ENCODE measurements around the gene LIPM. TPM values are rescaled to one million over a fixed set of nuclear protein-coding genes. Genes with fewer than 3 reads are reported as not detected.

LIPM gene
- total RNA-seq, 3 donors from 2014 or later (not counting 1 experiment from before 2014, with no cell fraction given), result not detected

DNA sequence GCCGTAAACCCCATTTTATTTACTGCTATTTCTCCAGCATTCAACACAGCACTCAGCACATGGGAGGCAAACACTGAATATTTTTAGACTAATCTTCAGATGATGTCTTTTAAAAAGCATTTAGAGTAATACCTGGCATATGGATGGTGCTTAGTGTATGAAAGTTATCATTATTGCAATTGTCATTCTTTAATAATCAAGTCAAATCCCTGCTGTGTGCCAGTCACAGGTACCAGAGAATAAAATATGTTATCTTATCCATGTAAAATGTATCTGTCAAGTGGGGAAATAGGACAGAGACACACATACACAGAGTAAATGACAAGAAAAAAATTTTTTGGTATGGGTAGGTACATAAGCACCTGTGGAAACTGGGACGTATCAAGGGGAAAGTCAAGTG is 30.6 kb downstream of the LIPM start:
- no peaks in the 10 kb centered on the region for H3K27me3 Mint-ChIP-seq (ENCODE audit: low read depth in 2 of 2)
- TF ChIP-seq, protein P1, sequence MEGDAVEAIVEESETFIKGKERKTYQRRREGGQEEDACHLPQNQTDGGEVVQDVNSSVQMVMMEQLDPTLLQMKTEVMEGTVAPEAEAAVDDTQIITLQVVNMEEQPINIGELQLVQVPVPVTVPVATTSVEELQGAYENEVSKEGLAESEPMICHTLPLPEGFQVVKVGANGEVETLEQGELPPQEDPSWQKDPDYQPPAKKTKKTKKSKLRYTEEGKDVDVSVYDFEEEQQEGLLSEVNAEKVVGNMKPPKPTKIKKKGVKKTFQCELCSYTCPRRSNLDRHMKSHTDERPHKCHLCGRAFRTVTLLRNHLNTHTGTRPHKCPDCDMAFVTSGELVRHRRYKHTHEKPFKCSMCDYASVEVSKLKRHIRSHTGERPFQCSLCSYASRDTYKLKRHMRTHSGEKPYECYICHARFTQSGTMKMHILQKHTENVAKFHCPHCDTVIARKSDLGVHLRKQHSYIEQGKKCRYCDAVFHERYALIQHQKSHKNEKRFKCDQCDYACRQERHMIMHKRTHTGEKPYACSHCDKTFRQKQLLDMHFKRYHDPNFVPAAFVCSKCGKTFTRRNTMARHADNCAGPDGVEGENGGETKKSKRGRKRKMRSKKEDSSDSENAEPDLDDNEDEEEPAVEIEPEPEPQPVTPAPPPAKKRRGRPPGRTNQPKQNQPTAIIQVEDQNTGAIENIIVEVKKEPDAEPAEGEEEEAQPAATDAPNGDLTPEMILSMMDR (IDR thresholded peaks at IDR 0.05), result no peak
- DNase-seq, result no peak
- no peaks in the 10 kb centered on the region for H3K9me3 Mint-ChIP-seq
- Histone ChIP-seq H3K36me3 (ENCODE audit: control insufficient read depth, insufficient read depth, low read length) (no peaks in the 10 kb centered on the region), H3K27me3 (ENCODE audit: control insufficient read depth, insufficient read depth, low read length) (no peaks in the 10 kb centered on the region), H3K4me3 (ENCODE audit: low read length) (no peak overlapping the region), H3K27ac (ENCODE audit: low read length) (no peak overlapping the region), H3K9me3 (ENCODE audit: control insufficient read depth, insufficient read depth, low read length) (no peaks in the 10 kb centered on the region), H3K4me1 (ENCODE audit: control insufficient read depth, insufficient read depth, low read length) (peaks cover 5% of the 10 kb centered on the region)
- peak overlapping the region; percentile 3 to 77 for H3K27ac Mint-ChIP-seq
- no peak overlapping the region for H3K4me3 Mint-ChIP-seq
- no CpG with 5 or more reads among the region's 2 CpGs for WGBS (ENCODE audit: insufficient coverage)
- intact Hi-C loops (cut with micrococcal nuclease), result no loop called here
- H3K36me3 Mint-ChIP-seq, result no peaks in the 10 kb centered on the region
- ATAC-seq, result no peak
- peaks cover 28 to 35% of the 10 kb centered on the region in 2 donors for H3K4me1 Mint-ChIP-seq

DNA sequence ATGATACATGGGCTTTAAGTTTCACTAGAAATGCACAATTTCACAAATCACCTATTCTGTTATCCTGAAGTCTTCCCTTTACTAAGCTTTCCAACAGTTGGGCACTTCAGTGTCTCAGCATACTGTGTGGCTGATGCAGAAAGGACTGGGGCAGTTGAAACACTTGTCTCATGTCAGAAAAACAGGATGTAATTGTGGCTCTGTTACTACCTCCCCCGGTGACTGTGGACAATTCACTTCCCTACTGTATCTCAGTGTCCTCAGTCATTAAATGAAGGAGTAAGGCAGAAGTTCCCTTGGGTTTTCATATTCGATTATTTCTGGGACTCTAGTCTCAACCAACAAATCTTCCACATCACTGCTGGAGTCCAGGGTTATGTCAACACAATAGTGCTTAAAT is 31.2 kb downstream of the LIPM start:
- H3K27me3 Mint-ChIP-seq (ENCODE audit: low read depth in 2 of 2), result no peaks in the 10 kb centered on the region
- no peaks in the 10 kb centered on the region for H3K36me3 Mint-ChIP-seq
- H3K4me3 ChIP-seq (ENCODE audit: low read length), result no peak overlapping the region
- H3K27me3 ChIP-seq (ENCODE audit: control insufficient read depth, insufficient read depth, low read length), result no peaks in the 10 kb centered on the region
- peaks cover 5% of the 10 kb centered on the region for H3K4me1 ChIP-seq (ENCODE audit: control insufficient read depth, insufficient read depth, low read length)
- H3K27ac Mint-ChIP-seq, result peak overlapping the region; percentile 31 to 77
- H3K4me3 Mint-ChIP-seq, result no peak overlapping the region
- H3K27ac ChIP-seq (ENCODE audit: low read length), result no peak overlapping the region
- H3K4me1 Mint-ChIP-seq, result peaks cover 28 to 30% of the 10 kb centered on the region in 2 donors
- DNase-seq (peak in 1 of 2 donors; percentile 44), ATAC-seq (peak in 1 of 3 donors; percentile 41)
- no peaks in the 10 kb centered on the region for H3K36me3 ChIP-seq (ENCODE audit: control insufficient read depth, insufficient read depth, low read length)
- no peaks in the 10 kb centered on the region for H3K9me3 Mint-ChIP-seq
- intact Hi-C loops (cut with micrococcal nuclease), result loop anchor here (2.0 kb wide), 1 partner anchor 47 kb away; the partner anchor contains the start of gene STAMBPL1
- WGBS (ENCODE audit: insufficient coverage), result 6% methylated on average over 2 of the region's 2 CpGs
- no peaks in the 10 kb centered on the region for H3K9me3 ChIP-seq (ENCODE audit: control insufficient read depth, insufficient read depth, low read length)
- TF ChIP-seq, protein P1 (IDR thresholded peaks at IDR 0.05), result no peak

DNA sequence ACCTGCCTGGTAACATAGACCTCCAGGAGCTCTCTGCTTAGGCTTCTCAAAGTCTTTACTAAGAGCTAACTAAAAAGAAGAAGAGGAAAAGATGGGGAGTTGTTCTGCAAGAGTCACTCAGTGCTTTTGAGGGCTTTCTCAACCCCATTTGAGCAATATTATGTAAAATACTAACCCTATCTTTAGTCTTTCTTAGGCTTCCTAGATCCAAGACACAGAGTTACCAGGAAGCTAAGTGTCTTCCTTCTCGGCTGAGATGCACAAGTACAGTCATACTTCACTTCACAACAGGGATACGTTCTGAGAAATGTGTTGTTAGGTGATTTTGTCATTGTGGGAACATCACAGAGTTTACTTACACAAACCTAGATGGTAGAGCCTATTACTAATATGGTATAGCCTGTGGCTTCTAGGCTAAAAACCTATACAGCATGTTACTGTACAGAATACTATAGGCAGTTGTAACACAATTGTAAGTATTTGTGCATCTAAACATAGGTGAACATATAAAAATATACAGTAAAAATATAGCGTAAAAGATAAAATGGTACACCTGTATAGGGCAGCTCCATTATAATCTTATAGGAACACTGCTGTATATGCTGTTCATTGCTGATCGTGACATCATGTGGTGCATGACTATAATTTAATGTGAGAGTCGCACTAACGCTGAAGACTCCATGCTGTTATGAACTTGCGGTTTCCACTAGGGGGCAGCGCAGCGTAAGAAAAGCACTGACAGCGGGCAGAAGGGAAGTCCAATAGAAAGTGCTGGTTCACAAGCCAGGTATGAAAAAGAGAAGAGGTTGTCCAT is 32.8 kb downstream of the LIPM start:
- Mint-ChIP-seq H3K9me3 (no peaks in the 10 kb centered on the region), H3K36me3 (no peaks in the 10 kb centered on the region), H3K4me1 (peaks cover 28 to 30% of the 10 kb centered on the region in 2 donors), H3K27me3 (ENCODE audit: low read depth in 2 of 2) (no peaks in the 10 kb centered on the region), H3K27ac (no peak overlapping the region), H3K4me3 (no peak overlapping the region)
- Histone ChIP-seq H3K4me3 (ENCODE audit: low read length) (no peak overlapping the region), H3K27me3 (ENCODE audit: control insufficient read depth, insufficient read depth, low read length) (no peaks in the 10 kb centered on the region), H3K36me3 (ENCODE audit: control insufficient read depth, insufficient read depth, low read length) (no peaks in the 10 kb centered on the region), H3K9me3 (ENCODE audit: control insufficient read depth, insufficient read depth, low read length) (no peaks in the 10 kb centered on the region), H3K4me1 (ENCODE audit: control insufficient read depth, insufficient read depth, low read length) (peaks cover 5% of the 10 kb centered on the region), H3K27ac (ENCODE audit: low read length) (no peak overlapping the region)
- intact Hi-C loops (cut with micrococcal nuclease), result loop anchor here (1.0 to 5.0 kb wide), 3 partner anchors 45 to 157 kb away; partner anchors contain the start of genes FAS and STAMBPL1
- ATAC-seq (peak; percentile 94 to 97 (median 96)), DNase-seq (peak; percentile 76 to 94)
- TF ChIP-seq, protein P1 (IDR thresholded peaks at IDR 0.05), result peak; percentile 94
- WGBS (ENCODE audit: insufficient coverage), result 0% methylated on average over 7 of the region's 10 CpGs

Data from natural killer cell (primary cell).